Kasumi-1 (cell line): ENCODE measurements around the gene TEDC1.

Source experiments
- DNase-seq, 2 experiments: peaks; one replicate each; lab custom pipeline; 2025; lab: John Stamatoyannopoulos, UW

Gene TEDC1

DNA sequence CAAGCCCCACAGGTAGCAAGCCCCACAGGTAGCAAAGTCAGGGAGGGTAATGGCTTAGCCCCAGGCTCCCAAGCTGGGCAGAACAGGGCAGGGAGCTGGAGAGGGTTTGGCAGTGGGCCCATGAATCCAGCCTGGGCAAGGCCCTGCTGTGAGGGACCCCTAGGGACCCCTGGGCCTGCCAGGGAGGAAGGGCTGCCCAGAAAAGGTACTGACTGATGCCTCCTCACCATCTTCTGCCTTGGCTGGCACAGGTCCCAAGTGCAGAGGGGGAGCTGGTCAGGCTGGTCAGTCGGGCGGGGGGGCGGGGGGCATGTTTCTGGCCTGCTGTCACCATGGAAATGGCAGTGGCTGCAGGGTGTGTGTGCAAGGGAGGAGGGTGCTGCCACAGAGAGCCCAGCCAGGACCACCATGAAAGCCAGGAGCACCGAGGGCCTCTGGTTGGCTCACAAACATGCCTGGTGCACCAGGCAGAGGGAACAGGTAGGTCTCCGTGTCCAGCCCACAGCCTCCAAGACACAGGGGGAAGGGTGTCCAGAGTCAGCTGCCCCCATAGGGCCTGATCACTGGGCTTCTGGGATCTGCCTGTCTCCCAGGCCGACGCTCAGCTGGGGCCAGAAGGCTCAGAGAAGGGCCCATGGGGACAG lies 17.9 kb upstream of the TEDC1 start:
- DNase-seq, result no peak

DNA sequence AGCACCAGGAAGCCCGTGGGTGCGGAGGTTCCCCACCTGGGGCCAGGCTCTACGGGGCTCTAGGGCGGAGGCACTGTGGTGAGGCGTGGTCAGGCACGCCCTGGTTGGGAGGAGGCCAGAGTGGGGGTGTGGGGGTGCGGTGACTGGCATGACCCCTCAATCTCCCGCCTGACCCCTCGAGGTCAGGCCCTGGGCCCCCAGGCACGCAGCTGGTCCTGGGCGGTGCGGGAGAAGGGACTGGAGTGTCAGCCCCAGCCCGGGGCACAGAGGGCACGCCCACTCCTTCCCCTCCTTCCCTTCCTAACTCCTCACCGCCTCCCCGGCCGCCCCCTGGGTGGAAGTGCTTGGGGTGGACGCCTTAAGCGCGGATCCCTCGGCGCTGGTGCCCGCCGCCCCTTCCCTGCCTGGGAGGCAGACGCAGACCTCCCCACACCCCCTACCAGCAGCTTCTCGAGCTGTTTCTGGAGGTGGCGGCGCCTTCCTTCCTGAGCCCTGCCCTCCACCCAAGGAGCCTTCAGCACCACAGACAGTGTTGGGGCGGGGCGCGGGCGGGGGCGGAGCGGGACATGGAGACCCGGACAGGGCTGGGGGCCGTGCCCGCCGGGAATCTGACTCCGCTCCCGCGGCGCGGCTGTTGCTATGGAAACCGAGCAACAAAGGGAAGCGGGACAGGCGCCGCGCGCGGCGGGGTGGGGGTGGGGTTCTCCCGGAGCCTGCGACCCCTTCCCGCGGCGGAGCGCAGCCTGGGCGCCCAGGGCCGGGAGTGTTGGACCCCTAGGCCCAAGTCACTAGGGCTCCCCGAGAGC lies 17.2 kb upstream of the TEDC1 start:
- DNase-seq, result peak; percentile 63 to 73

DNA sequence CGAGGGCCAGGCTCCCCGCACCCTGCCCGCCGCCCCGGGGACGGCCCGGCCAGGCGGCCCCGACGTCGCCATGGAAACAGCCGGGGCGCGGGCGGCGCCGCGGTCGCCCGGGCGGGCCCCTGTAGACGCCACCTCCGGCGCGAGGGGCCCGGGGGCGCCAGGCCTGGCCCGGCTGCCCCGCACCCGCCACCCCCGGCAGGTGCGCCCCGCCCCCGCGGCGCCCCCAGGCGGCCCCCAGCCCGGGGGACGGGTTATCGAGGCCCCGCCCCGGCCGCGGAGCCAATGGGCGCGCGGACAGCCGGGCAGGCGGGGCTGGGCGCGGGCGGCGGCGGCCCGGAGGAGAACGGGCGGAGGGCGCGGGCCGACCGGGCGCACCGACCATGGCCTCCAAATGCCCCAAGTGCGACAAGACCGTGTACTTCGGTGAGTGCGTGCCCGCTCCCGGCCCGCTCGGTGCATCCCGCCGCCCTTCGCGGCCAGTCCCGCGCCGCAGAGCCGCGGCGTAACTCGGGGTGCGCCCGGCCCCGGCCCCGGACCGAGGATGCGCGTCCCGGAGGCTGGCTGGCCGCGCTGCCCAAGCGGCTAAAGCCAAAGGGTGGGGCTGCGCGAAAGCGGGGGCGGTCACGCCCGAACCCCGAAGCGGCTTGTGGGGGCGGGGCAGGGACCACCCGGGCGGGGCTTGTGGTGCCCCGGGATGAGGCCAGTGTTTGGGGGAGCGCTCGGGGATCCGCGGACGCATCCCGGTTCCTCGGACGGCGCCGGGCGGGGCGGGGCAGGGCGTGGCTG lies 16.4 kb upstream of the TEDC1 start, which contains the start of gene CRIP2:
Gene CRIP2, plus strand, starts transcription at position 339 of the 786 bp plus-strand sequence. Its CDS starts 42 bp downstream, at position 381.
- DNase-seq, result no peak

DNA sequence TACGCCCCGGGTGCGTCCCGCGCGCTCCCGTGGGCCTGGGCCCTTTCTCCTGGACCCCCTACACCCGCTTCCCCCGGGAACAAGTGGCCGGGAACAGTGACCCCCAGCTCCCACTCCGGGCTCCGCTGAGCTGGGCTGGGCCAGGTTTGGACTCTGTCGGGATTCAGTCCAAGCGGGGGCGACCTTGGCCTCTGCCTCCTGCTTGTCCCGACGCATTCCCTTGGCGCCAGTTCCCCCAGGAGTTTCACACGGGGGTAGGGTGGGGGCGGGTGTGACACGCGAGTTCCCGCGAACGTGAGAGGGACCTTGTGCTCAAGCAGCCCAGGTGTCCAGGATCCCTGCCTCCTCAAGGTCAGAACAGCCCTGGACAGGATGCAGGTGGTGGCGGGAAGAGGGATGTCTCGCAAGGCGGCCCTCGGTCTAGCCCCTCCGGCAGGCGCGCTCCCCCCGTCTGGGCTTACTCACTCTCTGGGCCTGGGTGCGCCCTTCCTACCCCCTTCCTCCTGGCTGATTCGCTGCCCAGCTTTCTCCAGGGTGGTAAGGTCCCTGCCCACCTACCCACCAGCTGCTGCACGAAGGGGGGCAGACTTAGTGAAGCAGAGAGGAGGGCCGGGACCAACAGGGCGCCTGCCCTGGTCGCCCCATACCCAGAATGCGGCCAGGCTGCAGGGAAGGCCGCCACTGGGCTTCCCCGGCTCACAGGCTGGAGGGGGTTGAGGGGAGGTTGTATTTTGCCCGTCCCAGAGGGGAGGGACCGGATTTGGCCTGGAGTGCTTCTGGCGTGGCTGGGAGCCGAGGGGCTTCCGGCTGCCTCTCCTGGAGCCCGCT lies 15.6 kb upstream of the TEDC1 start:
- DNase-seq, result no peak

DNA sequence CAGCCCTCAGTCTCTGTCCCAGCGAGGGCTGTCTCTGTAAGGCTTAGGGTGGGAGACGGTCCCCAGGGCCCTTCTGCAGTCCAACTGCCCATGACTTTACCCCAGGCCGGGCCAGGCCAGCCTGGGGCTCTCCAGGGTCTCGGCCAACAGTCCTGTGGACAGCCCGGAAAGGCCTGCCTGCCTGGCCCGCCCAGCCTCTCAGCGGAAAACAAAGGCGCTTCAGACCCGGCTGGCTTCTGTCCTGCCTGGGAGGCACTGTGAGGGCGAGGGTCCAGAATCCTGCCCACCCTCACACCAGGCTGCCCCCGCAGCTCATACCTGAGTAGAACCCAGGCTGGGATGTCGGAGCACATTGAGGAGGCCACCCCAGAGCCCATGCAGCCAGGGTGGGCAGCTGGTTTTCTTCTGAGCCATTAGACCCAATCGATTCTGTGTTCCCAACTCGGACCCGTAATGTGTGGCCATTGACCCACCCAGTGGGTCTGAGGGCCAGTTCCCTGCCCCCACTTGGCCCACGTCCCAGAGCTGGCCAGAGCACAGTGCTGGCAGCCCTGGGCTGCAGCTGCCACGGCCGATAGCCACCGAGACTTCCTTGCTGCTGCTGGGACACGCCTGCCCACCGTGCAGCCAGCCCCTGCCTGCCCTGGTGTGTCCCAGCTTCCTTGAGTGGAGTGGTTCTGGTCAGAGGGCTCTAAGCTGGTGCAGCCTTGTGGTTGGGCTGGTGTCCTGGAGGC lies 14.8 kb upstream of the TEDC1 start:
- no peak for DNase-seq

DNA sequence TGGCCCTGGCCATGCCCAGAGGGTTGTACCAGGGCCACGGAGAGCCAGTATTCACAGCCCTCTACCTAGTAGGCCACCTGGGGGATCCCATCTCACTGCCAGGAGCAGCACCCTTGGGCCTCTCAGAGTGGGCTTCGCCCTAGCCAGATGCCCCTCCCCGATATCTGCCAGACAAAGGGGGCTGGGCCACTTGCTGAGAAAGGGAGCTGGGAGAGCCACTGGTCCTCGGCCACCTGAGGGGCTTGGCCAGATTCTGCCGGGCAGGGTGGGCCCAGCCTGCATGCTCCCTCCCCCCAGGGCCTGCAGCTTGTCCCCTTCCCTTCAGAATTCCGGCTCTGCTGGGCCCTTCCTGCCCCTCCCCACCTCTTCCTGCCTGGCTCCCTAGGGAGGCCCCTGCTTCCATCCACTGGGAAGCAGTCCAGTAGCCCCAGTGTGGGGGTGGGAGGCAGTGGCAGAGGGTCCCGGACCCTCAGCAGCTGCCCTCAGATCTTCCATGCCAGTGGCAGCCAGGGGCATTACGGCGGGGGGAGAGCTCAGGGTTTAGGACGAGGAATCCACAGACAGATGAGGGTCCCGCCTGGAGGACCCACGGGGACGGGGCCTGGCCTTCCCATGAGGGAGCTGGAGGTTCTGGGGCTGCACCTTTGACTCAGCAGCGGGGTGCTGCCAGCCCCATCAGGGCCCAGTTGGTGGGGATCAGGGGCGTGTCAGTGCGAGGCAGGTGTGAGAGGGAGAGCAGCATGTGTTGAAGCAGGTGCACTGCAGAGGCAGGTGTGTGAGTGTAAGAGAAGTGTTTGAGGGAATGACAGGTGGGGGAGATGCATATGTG lies 14.0 kb upstream of the TEDC1 start:
- no peak for DNase-seq

DNA sequence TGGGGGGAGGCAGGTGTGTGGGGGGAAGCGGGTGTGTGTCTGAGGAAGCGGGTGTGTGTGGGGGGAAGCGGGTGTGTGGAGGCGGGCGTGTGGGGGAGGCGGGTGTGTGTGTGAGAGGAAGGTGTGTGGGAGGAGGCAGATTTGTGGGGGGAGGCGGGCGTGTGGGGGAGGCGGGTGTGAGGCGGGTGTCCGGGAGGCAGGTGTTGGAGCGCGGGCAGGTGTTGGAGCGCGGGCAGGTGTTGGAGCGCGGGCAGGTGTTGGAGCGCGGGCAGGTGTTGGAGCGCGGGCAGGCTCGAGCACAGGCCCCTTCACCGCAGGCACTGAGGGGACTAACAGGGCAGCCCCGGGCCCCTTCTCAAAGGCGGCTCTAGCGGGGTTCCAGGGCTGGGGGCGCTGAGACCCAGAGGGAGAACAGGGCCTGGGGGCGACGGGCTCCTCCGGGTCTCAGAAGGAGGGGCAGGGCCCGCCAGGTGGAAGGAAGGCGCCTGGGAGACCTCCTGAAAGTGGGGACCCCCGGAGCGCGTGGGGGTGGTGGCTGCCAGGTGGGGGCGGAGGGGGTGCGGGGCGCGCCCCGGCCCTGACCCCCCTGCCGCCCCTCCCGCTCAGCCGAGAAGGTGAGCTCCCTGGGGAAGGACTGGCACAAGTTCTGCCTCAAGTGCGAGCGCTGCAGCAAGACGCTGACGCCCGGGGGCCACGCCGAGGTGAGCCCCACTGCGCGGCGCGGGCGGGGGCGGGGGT lies 13.2 kb upstream of the TEDC1 start:
- DNase-seq, result peak; percentile 5 to 17

DNA sequence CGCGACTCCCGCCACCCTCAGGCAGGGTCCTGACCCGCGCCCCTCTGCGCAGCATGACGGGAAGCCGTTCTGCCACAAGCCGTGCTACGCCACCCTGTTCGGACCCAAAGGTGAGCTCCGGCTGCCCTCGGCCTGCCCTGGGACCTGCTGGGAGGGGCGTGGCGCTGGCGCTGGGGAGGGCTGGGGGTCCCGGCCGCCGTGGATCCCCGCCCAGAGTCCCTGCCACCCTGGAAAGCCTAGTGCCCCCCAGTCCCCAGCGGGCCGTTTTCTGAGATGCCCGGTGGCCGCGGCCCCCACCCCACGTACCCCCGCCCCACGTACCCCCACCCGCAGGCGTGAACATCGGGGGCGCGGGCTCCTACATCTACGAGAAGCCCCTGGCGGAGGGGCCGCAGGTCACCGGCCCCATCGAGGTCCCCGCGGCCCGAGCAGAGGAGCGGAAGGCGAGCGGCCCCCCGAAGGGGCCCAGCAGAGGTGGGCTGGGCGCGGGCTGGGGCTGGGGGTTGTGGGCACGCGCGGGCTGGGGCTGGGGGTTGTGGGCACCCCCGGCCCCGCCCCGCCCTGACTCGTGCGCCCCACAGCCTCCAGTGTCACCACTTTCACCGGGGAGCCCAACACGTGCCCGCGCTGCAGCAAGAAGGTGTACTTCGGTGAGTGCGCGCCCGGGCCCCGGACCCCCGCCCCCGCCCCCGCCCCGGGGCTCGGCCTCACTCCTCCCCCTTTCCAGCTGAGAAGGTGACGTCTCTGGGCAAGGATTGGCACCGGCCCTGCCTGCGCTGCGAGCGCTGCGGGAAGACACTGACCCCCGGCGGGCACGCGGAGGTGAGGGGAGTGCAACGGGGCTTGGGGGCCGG lies 12.4 kb upstream of the TEDC1 start:
- DNase-seq, result no peak

DNA sequence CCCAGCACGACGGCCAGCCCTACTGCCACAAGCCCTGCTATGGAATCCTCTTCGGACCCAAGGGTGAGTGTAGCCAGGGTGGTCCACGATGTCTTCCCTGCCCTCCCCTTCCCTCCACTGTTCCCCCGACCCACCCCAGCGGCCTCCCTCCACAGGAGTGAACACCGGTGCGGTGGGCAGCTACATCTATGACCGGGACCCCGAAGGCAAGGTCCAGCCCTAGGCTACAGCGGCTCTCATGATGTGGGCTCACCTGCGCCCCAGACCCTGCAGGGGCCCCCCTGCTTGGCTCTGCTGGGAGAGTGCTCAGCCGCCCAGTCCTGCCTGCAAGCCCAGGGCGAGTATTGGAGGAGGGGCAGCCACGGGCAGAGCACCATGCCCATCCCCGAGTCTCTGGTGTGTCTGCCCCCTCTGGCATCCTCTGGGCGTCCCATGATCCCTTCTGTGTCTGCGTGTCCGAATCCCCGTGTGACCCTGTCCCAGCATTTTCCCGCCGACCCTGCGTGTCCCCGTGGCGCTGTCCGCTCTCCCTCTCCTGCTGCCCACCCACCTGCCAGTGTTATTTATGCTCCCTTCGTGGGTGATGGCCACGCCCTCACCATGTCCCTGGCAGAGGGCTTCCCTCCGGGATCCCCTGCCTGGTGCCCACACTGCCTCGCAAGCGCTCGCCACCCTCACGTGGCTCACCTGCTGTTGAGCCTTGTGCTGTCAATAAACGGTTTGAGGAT lies 11.5 kb upstream of the TEDC1 start:
- DNase-seq, result no peak

DNA sequence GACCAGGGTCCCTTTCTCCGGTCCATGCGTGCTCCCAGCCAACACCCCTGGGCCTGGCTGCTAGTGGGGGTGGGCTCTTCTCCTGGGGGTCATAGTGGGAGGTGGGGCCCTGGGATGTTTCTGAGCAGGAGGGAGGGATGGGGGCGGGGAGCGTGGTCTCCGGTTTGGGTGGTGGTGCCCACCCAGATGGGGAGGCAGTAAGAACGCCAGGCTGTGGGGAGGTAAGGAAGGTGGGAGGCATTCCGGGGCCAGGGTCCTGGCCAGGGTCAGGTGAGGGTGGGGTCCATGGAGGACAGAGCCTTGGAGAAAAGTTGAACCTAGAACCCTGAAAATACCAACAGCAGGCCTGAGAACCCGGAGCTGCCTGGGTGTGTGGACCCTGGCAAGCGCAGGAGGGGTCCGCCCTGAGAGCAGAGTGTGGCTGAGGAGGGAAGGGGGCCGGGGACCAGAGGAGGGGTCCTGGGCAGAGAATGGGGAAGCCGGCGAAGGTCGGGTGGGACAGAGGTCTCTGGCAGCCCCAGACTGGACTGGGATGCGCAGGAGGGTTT lies 10.8 kb upstream of the TEDC1 start:
- no peak for DNase-seq

DNA sequence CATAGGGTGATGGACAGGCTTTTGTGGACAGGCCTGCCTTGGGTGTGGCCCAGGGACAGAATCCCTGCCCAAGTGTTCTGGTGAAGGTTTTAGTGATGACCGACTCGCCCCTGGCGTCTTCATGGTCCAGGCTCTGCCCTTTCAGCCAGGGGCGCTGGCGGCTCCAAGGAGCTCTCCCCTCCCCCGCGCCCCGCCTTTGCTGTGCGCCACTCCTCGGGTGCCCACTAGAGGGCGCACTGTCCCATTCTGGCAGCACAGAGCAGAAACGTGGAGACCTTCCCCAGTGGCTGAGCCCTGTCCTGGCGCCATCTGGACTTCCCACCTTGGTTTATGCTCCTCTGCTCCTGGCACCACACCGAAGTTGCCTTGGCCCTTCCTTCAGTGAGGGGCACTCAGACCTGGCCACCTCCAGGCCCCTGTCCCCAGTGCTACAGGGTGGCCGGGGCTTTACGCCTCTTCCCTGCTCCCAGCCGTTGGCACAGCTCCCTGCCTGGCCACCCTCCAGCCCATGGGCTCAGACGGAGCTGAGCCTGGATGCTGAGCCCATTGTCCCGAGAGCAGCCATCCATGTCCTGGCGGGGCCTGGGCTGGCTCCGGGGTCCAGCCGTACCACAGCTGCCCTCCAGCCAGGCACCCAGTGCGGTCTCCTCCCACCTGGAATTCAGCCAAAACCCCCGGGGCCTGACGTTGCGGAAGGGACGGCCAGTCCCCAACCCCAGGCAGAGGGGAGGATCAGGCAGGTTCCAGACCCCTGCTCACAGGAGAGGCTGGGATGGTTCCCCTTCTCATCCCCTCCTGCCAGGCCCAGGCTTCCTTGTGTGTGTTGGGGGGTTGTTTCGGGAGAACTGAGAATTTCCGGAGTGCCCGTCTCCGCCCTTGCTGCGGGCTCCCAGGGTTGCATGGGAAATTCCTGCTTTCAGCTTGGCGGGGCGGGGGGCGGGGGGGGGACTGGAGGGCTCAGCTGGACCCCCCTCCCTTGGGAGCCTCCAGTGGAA lies 9.9 kb upstream of the TEDC1 start:
- DNase-seq, result peak; percentile 87

DNA sequence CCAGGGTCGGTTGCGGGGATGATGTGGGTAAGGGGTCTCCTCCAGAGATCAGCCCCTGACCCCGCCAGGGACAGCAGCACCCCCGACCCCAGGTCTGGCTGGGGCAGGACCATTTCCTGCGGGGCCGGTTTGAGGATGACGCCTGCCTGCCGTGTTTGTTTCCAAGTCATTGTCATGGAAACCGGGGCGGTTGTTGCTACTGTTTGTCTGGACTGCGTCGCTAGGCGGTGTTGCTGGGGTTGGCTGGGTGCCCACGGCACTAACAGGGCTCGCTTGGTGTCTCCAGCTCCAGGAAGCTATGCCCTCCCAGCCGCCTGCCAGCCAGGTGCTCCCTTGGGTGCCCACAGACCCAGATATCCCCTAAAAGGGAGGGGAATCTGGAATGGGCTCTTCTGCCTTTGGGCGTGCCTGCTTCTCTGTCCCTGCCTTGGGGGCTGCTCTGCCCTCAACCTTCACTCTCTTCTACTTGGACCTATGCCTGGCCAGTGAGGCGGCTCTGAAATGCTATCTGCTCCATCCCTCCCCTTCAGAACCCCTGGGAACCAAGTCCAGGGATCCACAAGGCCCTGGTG lies 9.1 kb upstream of the TEDC1 start:
- DNase-seq, result peak; percentile 70

DNA sequence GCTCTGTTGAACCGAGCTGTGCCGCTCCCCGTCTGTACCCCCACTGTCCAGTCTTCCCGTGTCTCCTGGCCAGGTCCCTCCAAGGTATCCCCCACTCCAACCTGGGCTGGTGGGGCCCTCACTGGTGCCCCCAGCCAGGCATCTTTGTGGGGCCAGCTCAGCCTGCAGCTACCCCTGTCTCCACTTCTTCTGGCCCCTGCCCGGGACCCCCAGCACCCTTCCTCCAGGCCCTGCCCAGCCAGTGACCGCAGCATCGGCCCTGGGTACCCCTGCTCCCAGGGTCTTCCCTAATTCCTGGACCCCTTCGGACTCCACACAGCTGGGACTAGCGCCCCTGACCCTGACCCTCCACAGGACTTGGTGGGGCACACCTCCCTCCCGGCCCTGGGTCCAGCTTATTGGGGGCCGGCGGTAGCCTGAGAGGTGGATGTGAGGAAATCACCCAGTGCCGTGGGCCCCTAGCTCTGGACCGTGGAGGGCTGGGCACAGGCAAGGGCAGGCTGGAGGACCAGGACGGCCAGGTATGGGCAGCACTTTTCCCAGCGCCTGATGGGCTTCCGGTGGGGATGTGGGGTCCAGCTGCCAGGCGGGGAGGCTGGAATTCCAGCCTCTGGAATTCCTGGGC lies 8.4 kb upstream of the TEDC1 start:
- no peak for DNase-seq

DNA sequence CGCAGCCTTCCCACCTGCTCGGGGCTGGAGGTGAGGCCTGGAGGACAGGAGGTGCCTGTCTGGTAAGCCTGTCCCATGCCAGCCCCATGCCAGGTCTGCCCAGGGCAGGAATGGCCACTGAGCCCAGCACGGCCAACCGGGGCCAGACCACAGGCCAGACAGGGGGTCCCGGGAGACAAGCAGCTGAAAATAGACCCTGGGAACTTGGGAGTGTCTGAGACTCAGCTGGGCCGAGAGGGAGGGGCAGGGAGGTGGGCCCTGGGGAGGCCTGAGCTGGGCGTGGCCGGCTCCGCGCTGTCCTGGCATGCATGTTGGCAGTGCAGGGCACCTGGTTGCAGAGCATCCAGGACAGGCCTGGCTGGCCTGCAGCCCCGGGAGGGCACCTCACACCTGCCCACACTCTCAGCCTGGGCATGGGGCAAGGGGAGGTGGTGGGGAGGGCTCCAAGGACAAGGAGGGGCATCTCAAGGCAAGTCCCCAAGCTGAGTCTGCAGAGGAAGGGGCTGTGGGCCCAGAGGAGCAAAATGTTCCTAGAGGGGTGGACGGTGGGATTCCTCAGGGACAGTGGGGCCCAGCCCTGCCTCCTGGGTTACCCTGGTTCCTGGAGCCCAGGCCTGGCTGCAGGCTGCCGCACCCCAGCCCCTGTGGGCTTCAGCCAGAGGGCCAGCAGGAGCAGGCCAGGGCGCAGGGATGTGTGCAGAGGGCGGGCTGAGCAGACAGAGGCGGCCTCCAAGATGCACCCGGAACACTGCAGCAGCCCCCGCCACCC lies 7.6 kb upstream of the TEDC1 start:
- no peak for DNase-seq
